Gastroesophageal sphincter (tissue), 4 donors: ENCODE results near the gene AP3S2. TPM values are rescaled to one million over a fixed set of nuclear protein-coding genes. Genes with fewer than 3 reads are reported as not detected.
"Not testable (repeated sequence)": the region's sequence is repeated elsewhere in the genome, so short reads cannot be mapped to it uniquely, and the experiment has no call there.

Source experiments
- ATAC-seq: fragments of 150-250 bp; one replicate; pipeline ENCODE4 v1.9.1; 2016; ENCODE audit warnings: mild to moderate bottlenecking, moderate library complexity
- H3K27ac ChIP-seq, 4 donors: fragments of 200-600 bp; sonication (generic) in 3 of 4; 1 replicate in 3 of 4; 2 replicates in 1 of 4; pipeline ENCODE4 v1.5.1; 2016 to 2019
- H3K27me3 ChIP-seq: fragments of 200-600 bp; sonication (generic); one replicate; pipeline ENCODE4 v1.5.1; 2019
- H3K36me3 ChIP-seq, 2 donors: fragments of 200-600 bp; sonication (generic); one replicate each; pipeline ENCODE4 v1.5.1; 2019; ENCODE audit warnings: control low read depth in 1 of 2
- H3K4me1 ChIP-seq, 3 donors: fragments of 200-600 bp; sonication (generic); 1 replicate in 2 of 3; 2 replicates in 1 of 3; pipeline ENCODE4 v1.5.1; 2016 to 2019; ENCODE audit warnings: control low read depth in 2 of 3
- H3K4me3 ChIP-seq, 2 donors: fragments of 200-600 bp; sonication (generic); one replicate each; pipeline ENCODE4 v1.5.1; 2019; ENCODE audit warnings: mild to moderate bottlenecking in 1 of 2, moderate library complexity in 1 of 2
- H3K9me3 ChIP-seq, 3 donors: fragments of 200-600 bp; sonication (generic); one replicate each; pipeline ENCODE4 v1.5.1; 2017 to 2019; ENCODE audit warnings: control low read depth in 2 of 3
- CTCF ChIP-seq, 4 experiments: fragments of 200-600 bp in 2 of 4; fragments of 450-650 bp in 2 of 4; sonication (generic) in 1 of 4; IDR thresholded peaks; one replicate each; pipeline ENCODE4 v1.5.1; 2017 to 2019; ENCODE audit warnings: antibody characterized with exemption in 4 of 4, mild to moderate bottlenecking in 2 of 4, moderate library complexity in 2 of 4
- EP300 ChIP-seq: sonication (generic); formaldehyde crosslinking; IDR thresholded peaks from one replicate; pipeline ENCODE4 v1.6.1; 2017; ENCODE audit warnings: antibody characterized with exemption, mild to moderate bottlenecking
- POLR2A ChIP-seq, 2 donors: fragments of 450-650 bp; IDR thresholded peaks; one replicate each; pipeline ENCODE4 v1.6.1; 2017; ENCODE audit warnings: antibody characterized with exemption in 2 of 2, mild to moderate bottlenecking in 2 of 2, moderate library complexity in 1 of 2
- POLR2AphosphoS5 ChIP-seq: sonication (generic); formaldehyde crosslinking; IDR thresholded peaks from one replicate; pipeline ENCODE4 v1.6.1; 2017; ENCODE audit warnings: antibody characterized with exemption
- WGBS, 2 donors: methylation state at CpG; one replicate each; pipeline ENCODE4 v1.1.5; 2018; ENCODE audit warnings: low coverage in 1 of 2; 5-methylcytosine and 5-hydroxymethylcytosine counted together
- total RNA-seq, 4 donors: library from RNA; depleted of rRNA; stranded (reverse); fragments of >200 nt; gene quantifications; one replicate each; pipeline ENCODE4 v1.1.0, GENCODE V29; 2016

AP3S2 gene
- total RNA-seq, 4 donors from 2014 or later: 38.9 to 60.2 (median 46.2) TPM

DNA sequence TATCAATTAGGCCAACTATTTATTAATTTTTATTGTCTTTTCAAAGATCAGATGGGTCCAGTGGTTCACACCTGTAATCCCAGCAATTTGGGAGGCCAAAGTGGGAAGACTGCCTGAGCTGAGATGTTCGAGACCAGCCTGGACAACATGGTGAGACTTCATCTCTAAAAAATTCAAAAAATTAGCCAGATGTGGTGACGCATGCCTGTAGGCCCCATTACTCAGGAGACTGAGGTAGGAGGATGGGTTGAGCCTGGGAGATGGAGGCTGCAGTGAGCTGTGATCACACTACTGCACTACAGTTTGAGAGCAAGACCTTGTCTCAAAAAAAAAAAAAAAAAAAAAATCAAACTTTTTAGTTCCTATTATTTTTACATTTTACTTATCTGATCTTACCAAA lies 8.2 kb downstream of the AP3S2 start:
- no peaks in the 10 kb centered on the region for H3K27me3 ChIP-seq
- no peaks in the 10 kb centered on the region for H3K9me3 ChIP-seq
- TF ChIP-seq EP300 (no peak), POLR2AphosphoS5 (no peak), CTCF (IDR thresholded peaks at IDR 0.05) (no peak), POLR2A (IDR thresholded peaks at IDR 0.05) (no peak)
- no peak for ATAC-seq
- peaks cover 6 to 85% of the 10 kb centered on the region in 2 donors for H3K36me3 ChIP-seq
- H3K27ac ChIP-seq: no peak overlapping the region
- peaks cover 0 to under 1% (median 0%) of the 10 kb centered on the region in 3 donors for H3K4me1 ChIP-seq
- 100% methylated on average over 1 to 2 of the region's 2 CpGs for WGBS, 2 donors
- H3K4me3 ChIP-seq: no peak overlapping the region

DNA sequence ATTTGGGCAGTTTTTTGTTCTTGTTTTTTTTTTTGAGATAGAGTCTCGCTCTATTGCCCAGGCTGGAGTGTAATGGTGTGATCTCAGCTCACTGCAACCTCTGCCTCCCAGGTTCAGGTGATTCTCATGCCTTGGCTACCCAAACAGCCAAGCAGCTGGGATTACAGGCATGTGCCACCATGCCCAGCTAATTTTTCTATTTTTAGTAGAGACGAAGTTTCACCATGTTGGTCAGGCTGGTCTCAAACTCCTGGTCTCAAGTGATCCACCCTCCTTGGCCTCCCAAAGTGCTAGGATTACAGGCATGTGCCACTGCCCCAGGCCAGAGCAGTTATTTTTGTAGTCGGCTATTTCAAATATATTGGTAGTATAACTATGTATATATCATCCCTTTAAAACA lies 8.6 kb downstream of the AP3S2 start:
- not testable (repeated sequence) for H3K4me1 ChIP-seq, H3K4me3 ChIP-seq, H3K27ac ChIP-seq, H3K9me3 ChIP-seq, H3K27me3 ChIP-seq, ATAC-seq
- WGBS, 2 donors: 50 to 55% methylated on average over 1 to 3 of the region's 3 CpGs
- H3K36me3 ChIP-seq: peaks cover 6 to 89% of the 10 kb centered on the region in 2 donors

DNA sequence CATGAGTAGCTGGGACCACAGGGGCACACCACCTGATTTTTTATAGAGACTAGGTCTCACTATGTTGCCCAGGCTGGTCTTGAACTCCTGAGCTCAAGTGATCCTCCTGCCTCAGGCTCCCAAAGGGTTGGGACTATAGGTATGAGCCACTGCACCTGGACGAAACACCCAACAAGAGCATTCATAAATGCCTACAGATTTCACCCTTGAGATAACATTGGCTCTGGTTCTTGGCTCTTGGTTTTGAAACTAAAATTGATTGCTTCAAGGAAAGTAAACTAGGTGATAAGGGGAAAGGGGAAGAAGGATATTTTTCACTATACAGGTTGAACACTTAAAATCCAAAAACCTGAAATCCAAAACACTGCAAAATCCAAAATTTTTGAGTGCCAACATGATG lies 10.3 kb downstream of the AP3S2 start:
- WGBS, 2 donors: 80% methylated on average over 1 of the region's 1 CpG; no CpG with 5 or more reads in 1 of the 2 donors
- TF ChIP-seq EP300 (no peak), CTCF (IDR thresholded peaks at IDR 0.05) (no peak), POLR2A (IDR thresholded peaks at IDR 0.05) (no peak), POLR2AphosphoS5 (no peak)
- Histone ChIP-seq H3K27ac (no peak overlapping the region), H3K4me3 (no peak overlapping the region), H3K36me3 (peaks cover 6 to 98% of the 10 kb centered on the region in 2 donors), H3K9me3 (no peaks in the 10 kb centered on the region), H3K4me1 (no peaks in the 10 kb centered on the region), H3K27me3 (no peaks in the 10 kb centered on the region)
- ATAC-seq: no peak

GRCh38 chr15:89880727-89881126 lies 13.1 kb downstream of the AP3S2 start:
- 88 to 92% methylated on average over 1 of the region's 1 CpG for WGBS, 2 donors
- Histone ChIP-seq H3K27ac (no peak overlapping the region), H3K4me3 (no peak overlapping the region), H3K4me1 (no peaks in the 10 kb centered on the region), H3K36me3 (peaks cover 4 to 98% of the 10 kb centered on the region in 2 donors), H3K9me3 (no peaks in the 10 kb centered on the region), H3K27me3 (no peaks in the 10 kb centered on the region)
- ATAC-seq: no peak
- no peak for TF ChIP-seq POLR2A (IDR thresholded peaks at IDR 0.05)
- no peak for TF ChIP-seq POLR2AphosphoS5
- no peak for TF ChIP-seq EP300
- TF ChIP-seq CTCF (IDR thresholded peaks at IDR 0.05): no peak

DNA sequence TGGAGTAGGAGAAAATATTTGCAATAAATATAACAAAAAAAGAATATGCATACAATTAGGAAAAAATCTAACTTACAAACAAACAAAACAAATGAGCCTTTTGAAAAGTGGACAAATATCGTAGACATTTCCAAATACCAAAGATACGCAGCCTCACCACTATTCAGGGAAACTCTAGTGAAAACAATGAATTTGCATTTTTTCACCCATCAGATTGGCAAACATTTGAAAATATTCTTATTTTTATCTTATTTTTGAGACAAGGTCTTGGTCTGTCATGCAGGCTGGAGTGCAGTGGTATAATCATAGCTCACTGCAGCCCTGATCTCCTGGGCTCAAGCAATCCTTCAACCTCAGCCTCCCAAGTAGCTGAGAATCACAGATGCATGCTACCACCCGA lies 15.5 kb downstream of the AP3S2 start:
- Histone ChIP-seq H3K27ac (no peak overlapping the region), H3K27me3 (no peaks in the 10 kb centered on the region), H3K4me1 (peaks cover 0 to 8% (median 0%) of the 10 kb centered on the region in 3 donors), H3K4me3 (no peak overlapping the region), H3K36me3 (peaks cover 4 to 89% of the 10 kb centered on the region in 2 donors), H3K9me3 (no peaks in the 10 kb centered on the region)
- no peak for ATAC-seq
- no peak for TF ChIP-seq CTCF (IDR thresholded peaks at IDR 0.05)
- no peak for TF ChIP-seq EP300
- no peak for TF ChIP-seq POLR2AphosphoS5
- no peak for TF ChIP-seq POLR2A (IDR thresholded peaks at IDR 0.05)
- 90% methylated on average over 3 of the region's 3 CpGs for WGBS, 2 donors

DNA sequence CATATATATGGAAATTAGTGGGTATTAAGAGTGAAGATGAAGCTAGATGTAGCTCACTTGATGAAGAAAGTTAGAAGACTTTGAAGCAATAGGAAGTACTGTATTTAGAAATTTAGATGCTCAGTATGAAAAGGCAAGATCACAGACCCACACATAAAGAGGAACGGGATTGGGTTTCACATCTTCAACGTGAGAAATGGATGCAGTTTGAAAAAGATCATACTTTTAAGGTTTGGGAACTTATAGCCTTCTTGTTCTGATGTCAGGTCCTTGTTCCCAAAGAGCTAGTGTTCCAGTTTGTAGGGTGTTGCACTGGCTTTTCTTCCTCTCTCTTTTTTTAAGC lies 16.7 kb downstream of the AP3S2 start:
- no peak for TF ChIP-seq EP300
- TF ChIP-seq CTCF (IDR thresholded peaks at IDR 0.05): no peak
- no peak for TF ChIP-seq POLR2A (IDR thresholded peaks at IDR 0.05)
- ATAC-seq: no peak
- Histone ChIP-seq H3K27me3 (no peaks in the 10 kb centered on the region), H3K27ac (no peak overlapping the region), H3K36me3 (peaks cover 4 to 84% of the 10 kb centered on the region in 2 donors), H3K4me1 (peaks cover 0 to 8% (median 0%) of the 10 kb centered on the region in 3 donors), H3K4me3 (no peak overlapping the region), H3K9me3 (no peaks in the 10 kb centered on the region)
- 69 to 89% methylated on average over 2 of the region's 2 CpGs for WGBS, 2 donors
